ENCODE results near the gene CHTF18.

The CHTF18 gene

GRCh38 chr16:791131-791530, 2.7 kb downstream of the CHTF18 start:
- Mint-ChIP-seq H3K36me3 (no peaks in the 10 kb centered on the region), H3K27me3 (no peaks in the 10 kb centered on the region), H3K9me3 (ENCODE audit: low read depth) (no peaks in the 10 kb centered on the region), H3K4me3 (no peak overlapping the region), H3K27ac (no peak overlapping the region), H3K4me1 (ENCODE audit: low read depth) (peaks cover 2% of the 10 kb centered on the region)

DNA sequence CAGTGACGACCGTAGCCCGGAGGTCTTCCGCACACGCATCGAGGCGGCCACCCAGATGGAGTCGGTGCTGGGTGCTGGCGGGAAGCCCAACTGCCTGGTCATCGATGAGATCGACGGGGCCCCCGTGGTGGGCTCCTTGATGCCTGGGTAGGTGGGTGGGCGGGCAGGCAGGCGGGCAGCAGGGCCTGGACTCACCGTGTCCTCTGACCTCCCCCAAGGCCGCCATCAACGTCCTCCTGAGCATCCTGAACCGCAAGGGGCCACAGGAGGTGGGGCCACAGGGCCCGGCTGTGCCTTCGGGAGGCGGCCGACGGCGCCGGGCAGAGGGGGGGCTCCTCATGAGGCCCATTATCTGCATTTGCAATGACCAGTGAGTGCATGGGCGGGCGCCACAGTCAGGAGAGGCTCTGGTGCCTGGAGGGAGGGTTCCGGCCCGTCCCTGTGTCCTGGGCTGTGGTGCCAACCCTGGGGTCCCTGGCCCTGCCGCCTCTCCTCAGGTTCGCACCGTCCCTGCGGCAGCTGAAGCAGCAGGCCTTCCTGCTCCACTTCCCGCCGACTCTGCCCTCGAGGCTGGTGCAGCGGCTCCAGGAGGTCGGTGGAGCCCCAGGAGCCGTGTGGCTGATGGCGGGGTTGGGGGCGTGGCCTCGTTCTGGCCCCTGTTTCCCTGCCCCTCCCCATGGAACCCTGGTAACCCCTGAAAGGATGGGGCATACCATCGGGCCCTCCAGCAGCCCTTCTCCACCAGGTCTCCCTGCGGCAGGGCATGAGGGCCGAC, 4.0 kb downstream of the CHTF18 start:
- Mint-ChIP-seq H3K36me3 (no peaks in the 10 kb centered on the region), H3K27me3 (no peaks in the 10 kb centered on the region), H3K9me3 (ENCODE audit: low read depth) (no peaks in the 10 kb centered on the region), H3K27ac (no peak overlapping the region), H3K4me1 (ENCODE audit: low read depth) (no peaks in the 10 kb centered on the region), H3K4me3 (no peak overlapping the region)

DNA sequence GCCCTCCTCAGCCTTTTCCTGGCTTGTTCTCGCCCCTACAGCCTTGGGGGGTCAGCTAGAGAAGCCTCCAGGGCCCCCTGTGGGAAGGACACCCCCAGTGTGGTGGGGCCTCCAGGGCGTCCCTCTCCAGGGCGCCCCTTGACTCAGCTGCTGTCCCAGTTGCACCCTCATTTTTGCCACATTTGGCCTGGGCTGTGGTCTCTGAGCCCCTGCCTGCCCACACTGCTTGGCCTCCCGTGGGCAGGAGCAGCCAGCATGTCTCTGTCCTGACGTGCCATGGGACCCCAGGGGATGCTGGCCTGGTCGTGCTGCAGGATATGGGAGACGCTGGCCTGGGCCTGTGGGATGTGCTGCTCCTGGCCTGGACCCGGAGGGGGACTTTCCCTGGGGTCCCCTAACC, 5.0 kb downstream of the CHTF18 start:
- H3K9me3 Mint-ChIP-seq (ENCODE audit: low read depth), result no peaks in the 10 kb centered on the region
- no peaks in the 10 kb centered on the region for H3K4me1 Mint-ChIP-seq (ENCODE audit: low read depth)
- no peak overlapping the region for H3K27ac Mint-ChIP-seq
- H3K4me3 Mint-ChIP-seq, result no peak overlapping the region
- no peaks in the 10 kb centered on the region for H3K27me3 Mint-ChIP-seq
- no peaks in the 10 kb centered on the region for H3K36me3 Mint-ChIP-seq

GRCh38 chr16:794091-794822, 5.8 kb downstream of the CHTF18 start:
- Mint-ChIP-seq H3K36me3 (no peaks in the 10 kb centered on the region), H3K4me3 (no peak overlapping the region), H3K9me3 (ENCODE audit: low read depth) (no peaks in the 10 kb centered on the region), H3K27me3 (no peaks in the 10 kb centered on the region), H3K4me1 (ENCODE audit: low read depth) (no peaks in the 10 kb centered on the region), H3K27ac (no peak overlapping the region)

DNA sequence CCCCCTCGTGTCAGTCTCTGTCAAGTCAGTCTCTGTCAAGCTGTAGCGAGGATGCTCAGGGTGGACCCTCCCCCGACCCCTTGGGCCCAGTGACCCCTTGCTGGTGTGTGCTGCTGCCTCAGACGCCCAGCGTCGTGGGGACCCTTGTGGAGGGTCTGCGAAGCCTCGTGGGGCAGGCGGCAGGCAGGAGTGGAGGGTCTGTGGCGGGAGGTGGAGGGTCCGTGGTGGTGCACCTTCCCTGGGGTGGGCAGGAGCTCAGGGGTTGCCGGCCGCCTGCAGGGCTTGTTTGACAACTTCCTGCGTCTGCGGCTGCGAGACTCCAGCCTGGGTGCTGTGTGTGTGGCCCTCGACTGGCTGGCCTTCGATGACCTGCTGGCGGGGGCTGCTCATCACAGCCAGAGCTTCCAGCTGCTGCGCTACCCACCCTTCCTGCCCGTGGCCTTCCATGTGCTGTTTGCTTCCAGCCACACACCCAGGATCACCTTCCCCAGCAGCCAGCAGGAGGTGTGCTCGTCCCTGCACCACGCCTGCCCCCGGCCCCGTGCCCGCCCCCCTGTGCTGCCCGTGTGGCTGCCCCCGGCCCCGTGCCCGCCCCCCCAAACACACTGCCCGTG, 6.5 kb downstream of the CHTF18 start:
- H3K4me3 Mint-ChIP-seq, result no peak overlapping the region
- no peak overlapping the region for H3K27ac Mint-ChIP-seq
- H3K27me3 Mint-ChIP-seq, result no peaks in the 10 kb centered on the region
- H3K4me1 Mint-ChIP-seq (ENCODE audit: low read depth), result no peaks in the 10 kb centered on the region
- no peaks in the 10 kb centered on the region for H3K9me3 Mint-ChIP-seq (ENCODE audit: low read depth)
- no peaks in the 10 kb centered on the region for H3K36me3 Mint-ChIP-seq

DNA sequence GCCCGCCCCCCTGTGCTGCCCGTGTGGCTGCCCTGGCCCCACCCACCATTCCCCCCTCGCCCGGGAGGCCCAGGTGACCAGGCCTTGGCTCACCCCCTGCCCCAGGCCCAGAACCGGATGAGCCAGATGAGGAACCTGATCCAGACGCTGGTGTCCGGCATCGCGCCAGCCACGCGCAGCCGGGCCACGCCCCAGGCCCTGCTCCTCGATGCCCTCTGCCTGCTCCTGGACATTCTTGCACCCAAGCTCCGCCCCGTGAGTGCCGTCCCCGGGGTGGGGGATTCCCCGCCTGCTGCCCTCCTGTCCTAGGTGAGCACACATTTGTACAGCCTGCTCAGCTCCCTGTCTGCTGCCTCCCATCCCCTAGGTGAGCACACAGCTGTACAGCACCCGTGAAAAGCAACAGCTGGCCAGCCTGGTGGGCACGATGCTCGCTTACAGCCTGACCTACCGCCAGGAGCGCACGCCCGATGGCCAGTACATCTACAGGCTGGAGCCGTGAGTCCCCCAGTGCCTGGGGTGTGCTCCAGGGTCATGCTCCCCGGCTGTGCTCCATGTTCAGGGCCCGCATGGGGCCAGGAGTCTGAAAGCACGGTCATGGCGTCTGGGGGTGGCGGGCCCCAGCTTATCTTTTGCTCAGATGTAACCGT, 7.3 kb downstream of the CHTF18 start:
- no peak overlapping the region for H3K4me3 Mint-ChIP-seq
- no peaks in the 10 kb centered on the region for H3K4me1 Mint-ChIP-seq (ENCODE audit: low read depth)
- no peaks in the 10 kb centered on the region for H3K36me3 Mint-ChIP-seq
- no peak overlapping the region for H3K27ac Mint-ChIP-seq
- no peaks in the 10 kb centered on the region for H3K9me3 Mint-ChIP-seq (ENCODE audit: low read depth)
- no peaks in the 10 kb centered on the region for H3K27me3 Mint-ChIP-seq

DNA sequence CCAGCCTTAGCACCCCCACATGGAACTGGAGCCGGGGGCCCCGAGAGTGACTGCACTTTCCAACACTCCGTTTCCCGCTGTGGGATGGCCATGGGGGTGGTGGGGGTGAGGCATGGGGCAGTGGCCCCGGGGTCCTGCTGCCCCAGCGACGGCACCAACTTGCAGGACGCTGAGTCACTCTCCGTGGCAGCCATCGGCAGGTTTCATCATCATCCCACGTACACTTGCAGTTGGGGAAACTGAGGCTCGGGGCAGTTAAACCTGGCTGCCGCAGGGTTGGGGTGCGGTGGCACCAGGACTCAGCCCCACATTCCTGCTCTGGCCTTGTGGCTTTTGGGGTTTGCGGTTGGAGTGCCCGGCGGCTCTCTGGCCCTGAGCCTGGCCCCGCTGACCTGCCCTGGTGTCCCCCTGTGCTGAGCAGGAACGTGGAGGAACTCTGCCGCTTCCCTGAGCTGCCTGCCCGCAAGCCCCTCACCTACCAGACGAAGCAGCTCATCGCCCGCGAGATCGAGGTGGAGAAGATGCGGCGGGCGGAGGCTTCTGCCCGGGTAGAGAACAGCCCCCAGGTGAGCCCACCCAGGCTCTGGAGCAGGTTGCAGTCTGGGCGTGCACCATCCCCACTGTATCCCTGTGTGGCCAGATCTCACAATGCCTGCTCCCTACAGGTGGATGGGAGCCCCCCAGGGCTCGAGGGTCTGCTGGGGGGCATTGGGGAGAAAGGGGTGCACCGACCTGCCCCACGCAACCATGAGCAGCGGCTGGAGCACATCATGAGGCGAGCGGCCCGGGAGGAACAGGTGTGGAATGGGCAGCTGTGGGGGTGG, 8.1 kb downstream of the CHTF18 start:
- H3K4me3 Mint-ChIP-seq, result no peak overlapping the region
- no peaks in the 10 kb centered on the region for H3K27me3 Mint-ChIP-seq
- no peaks in the 10 kb centered on the region for H3K9me3 Mint-ChIP-seq (ENCODE audit: low read depth)
- H3K36me3 Mint-ChIP-seq, result no peaks in the 10 kb centered on the region
- H3K27ac Mint-ChIP-seq, result no peak overlapping the region
- no peaks in the 10 kb centered on the region for H3K4me1 Mint-ChIP-seq (ENCODE audit: low read depth)

GRCh38 chr16:797120-797420, 8.7 kb downstream of the CHTF18 start:
- Mint-ChIP-seq H3K27ac (no peak overlapping the region), H3K4me3 (no peak overlapping the region), H3K27me3 (no peaks in the 10 kb centered on the region), H3K4me1 (ENCODE audit: low read depth) (no peaks in the 10 kb centered on the region), H3K36me3 (no peaks in the 10 kb centered on the region), H3K9me3 (ENCODE audit: low read depth) (no peaks in the 10 kb centered on the region)

DNA sequence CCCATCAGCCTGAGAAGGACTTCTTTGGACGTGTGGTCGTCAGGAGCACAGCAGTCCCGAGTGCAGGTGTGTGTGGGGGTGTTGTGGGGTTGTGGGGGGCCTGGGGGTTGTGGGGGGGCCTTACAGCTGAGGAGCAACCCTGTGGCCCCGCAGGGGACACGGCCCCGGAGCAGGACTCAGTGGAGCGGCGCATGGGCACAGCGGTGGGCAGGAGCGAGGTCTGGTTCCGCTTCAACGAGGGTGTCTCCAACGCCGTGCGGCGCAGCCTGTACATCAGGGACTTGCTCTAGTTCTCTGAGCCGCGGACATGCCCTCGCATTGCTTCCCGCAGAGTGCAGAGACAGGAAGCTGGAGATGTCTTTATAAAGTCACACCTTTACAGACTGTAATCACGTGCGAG, 9.3 kb downstream of the CHTF18 start:
- no peaks in the 10 kb centered on the region for H3K27me3 Mint-ChIP-seq

DNA sequence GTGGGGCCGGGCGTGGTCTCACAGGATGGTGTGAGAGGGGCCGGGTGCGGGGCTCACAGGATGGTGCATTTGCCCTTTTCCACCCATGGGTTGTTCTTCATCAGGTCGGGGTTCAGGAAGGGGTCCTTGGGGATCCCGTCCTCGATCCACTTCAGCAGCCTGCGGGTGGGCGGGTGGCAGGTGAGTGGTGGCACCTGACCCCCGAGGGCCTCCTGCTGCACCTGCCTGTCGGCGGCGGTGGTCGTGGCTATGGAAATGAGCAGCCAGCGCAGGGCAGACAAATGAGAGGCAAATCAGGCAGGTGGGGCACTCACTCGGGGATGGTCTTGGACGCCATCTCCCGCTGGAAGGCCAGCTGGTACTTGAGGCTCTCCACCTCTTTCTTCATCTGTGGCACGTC, 10.2 kb downstream of the CHTF18 start:
- Mint-ChIP-seq H3K36me3 (no peaks in the 10 kb centered on the region), H3K27me3 (no peaks in the 10 kb centered on the region), H3K4me1 (ENCODE audit: low read depth) (no peaks in the 10 kb centered on the region), H3K27ac (no peak overlapping the region), H3K4me3 (no peak overlapping the region), H3K9me3 (ENCODE audit: low read depth) (no peaks in the 10 kb centered on the region)

More for the DNA sequence above, 9.3 kb downstream of the CHTF18 start:
- no peaks in the 10 kb centered on the region for H3K36me3 Mint-ChIP-seq
- no peak overlapping the region for H3K27ac Mint-ChIP-seq
- H3K9me3 Mint-ChIP-seq (ENCODE audit: low read depth), result no peaks in the 10 kb centered on the region
- no peaks in the 10 kb centered on the region for H3K4me1 Mint-ChIP-seq (ENCODE audit: low read depth)
- no peak overlapping the region for H3K4me3 Mint-ChIP-seq

DNA sequence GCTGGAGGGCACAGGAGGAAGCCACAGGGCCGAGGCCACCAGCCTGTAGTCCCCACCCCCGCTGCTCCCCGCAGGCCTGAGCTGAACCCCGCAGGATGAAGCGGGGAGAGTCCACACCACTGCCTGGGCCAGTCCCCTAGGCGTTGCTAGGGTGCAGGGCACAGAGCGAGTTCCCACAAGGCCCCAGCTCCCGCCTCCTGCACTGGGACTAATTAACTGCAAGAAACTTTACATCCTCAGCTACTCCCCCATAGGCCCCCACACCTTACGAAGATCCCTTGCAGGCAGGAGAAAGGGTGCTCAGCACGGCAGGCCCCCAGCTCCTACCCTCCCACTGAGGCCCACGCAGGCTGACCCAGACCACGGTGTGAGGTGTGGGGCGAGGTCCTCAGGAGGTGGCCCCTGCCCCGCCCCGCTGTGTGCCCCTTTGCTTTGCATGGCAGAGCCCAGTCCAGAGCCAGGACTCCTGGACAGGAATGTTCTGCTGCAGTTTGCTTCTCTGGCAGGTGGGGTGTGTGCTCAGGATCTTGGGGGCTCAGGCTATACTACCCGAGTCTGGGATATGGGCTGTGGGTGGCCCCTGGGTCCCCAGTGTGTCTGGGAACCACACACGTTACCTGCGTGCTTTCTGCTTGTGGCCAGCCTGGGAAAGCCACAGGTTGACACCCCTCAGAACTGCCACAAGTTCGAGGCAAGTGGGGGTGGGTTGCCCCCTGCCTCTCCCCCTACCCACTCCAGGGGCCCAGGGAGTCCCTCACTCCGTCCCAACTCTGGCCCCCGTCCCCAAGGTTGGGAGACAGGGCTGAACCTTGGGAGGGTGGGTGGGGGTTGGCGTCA, 10.9 kb downstream of the CHTF18 start:
- Mint-ChIP-seq H3K4me3 (no peak overlapping the region), H3K4me1 (ENCODE audit: low read depth) (no peaks in the 10 kb centered on the region), H3K27ac (no peak overlapping the region), H3K27me3 (no peaks in the 10 kb centered on the region), H3K9me3 (ENCODE audit: low read depth) (no peaks in the 10 kb centered on the region), H3K36me3 (no peaks in the 10 kb centered on the region)

- Mint-ChIP-seq H3K27me3 (no peaks in the 10 kb centered on the region), H3K4me1 (ENCODE audit: low read depth) (no peaks in the 10 kb centered on the region), H3K36me3 (no peaks in the 10 kb centered on the region), H3K27ac (no peak within 1 kb of the TSS), H3K9me3 (ENCODE audit: low read depth) (no peaks in the 10 kb centered on the region), H3K4me3 (no peak within 1 kb of the TSS)
Measured at GRCh38 chr16:799948-800833, 11.8 kb downstream of the CHTF18 start, which contains the start of gene GNG13. GNG13 (minus strand) TSS chr16:800734; CDS start chr16:799077, 1,657 bp downstream.

DNA sequence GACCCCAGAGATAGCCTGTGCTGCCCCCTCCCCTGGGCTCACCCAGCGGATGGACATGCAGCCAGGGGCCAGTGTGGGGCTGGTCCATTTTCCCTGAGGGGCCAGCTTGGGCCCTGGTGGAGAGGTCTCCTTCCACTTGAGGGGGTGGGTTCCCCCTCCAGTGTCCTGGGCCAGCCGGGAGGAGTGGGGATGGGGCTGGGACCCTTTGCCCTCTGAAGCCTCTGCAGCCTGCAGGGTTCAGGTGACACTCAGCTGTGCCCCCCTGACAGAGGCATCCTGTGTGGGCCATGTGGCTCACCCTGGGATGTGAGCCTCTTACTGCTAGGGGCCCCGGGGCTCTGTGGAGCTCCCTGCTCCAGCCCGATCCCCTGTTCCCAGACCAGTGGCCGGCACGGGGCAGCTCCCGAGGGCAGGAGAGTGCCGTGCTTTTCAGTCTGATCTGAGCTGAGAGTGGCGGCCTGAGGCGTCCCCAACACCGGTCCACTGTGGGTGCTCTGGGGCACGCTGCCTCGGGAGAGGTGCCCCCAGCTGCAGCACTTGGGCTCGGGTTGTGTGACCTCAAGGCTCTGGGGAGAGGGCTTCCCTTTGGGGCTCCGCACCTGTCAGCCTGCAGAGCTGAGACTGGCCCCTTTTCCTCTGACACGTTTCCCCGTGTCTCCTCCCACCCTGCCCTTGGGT, 12.6 kb downstream of the CHTF18 start:
- Mint-ChIP-seq H3K27ac (no peak overlapping the region), H3K27me3 (no peaks in the 10 kb centered on the region), H3K36me3 (no peaks in the 10 kb centered on the region), H3K4me1 (ENCODE audit: low read depth) (no peaks in the 10 kb centered on the region), H3K9me3 (ENCODE audit: low read depth) (no peaks in the 10 kb centered on the region), H3K4me3 (no peak overlapping the region)
